GM18951 (cell line): ENCODE data around the gene CCM2L.

Experiments used
- POLR2A ChIP-seq: IDR thresholded peaks from 4 replicates; pipeline ENCODE4 v1.6.1; 2011; ENCODE audit warnings: mild to moderate bottlenecking; ENCODE audit not compliant: insufficient read length, insufficient read depth; ENCODE audit errors: extremely low read depth
- in situ Hi-C: fragments of 300-500 bp; cut with MboI; formaldehyde crosslinking; loops from one replicate; pipeline ENCODE4 v1.12.0; 2022; ENCODE audit warnings: low sequenced_read_pairs, mixed read lengths, inconsistent platforms; ENCODE audit not compliant: unreplicated experiment

The CCM2L gene

DNA sequence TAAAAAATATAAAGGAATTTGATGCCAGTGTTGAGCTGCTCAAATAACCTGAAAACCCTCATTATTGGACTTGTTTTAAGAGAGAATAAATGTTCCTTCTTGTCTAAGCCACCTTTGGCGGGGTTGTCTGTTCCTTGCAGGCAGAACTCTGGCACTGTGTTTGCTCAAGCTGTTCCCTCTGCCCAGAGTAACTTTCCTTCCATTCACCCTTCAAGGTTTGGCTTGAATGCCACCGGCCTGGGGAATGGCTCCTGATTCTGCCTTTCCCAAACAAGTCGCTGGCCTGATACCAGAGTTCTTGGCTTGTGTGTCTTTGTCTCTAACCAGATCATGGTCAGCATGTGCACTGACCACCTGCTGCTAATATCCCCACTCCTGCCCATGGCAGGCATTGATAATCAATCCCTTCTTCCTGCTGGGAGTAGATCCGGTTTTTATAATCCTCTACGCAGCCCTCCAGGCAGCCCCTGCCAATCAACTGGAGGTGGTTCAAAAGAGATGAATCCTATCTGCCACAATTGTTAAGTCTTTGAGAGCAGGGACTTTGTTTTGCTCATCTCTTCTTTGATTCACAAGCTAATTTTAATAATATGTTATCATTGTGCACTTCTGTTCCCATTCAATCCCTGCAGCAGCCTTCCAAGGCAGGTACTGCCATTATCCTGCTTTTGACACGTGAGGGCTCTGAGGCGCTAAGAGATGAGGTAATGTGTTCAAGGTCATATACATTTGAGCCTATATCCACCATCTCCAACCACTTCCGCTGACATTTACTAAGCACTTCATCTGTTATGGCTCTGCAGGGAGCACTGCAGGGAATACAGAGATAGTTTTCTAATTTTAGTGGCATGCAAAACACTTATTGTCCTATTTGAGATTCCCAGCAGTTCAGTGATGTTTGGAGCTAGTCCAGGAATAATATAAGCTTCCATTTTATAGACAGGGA lies 3.1 kb upstream of the CCM2L start:
- in situ Hi-C loops, result no loop called here
- no peak for TF ChIP-seq POLR2A

DNA sequence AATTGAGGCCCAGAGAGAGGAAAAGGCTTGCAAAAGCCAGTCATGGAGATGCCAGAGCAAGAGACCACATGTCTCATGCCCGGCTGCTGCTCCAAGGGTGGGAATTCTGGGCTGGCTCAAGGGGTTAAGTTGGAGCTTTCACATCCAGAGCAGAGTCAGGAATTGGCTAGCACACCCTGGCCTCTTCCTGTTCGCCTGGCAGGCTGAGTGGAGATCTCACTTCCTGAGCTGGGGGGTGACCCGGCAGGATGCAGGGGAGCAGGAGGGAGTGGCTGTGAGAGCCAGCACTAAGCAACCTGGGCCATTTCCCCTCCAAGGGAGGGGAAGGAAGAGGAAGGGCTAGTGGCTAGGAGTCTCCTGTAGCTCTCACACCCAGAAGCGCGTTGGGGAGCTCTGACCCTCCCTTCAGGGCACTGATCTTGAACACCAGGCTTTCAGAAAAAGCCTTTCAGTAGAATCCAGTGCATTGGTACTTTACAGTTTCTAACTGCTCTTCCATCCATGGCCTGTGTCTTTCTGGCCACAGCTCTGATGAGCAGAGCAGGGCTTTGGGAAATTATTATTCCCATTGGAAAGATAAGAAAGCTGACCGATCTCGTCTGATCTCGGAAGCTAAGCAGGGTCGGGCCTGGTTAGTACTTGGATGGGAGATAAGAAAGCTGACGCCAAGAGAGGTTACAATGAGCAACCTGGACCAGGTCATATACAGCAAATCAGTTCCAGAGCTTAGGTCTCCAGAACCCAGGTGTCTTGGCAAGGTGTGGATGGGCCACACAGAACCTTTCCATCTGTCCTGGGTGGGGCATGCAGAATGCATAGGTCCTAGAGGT lies 2.2 kb upstream of the CCM2L start:
- no peak for TF ChIP-seq POLR2A
- in situ Hi-C loops, result no loop called here

DNA sequence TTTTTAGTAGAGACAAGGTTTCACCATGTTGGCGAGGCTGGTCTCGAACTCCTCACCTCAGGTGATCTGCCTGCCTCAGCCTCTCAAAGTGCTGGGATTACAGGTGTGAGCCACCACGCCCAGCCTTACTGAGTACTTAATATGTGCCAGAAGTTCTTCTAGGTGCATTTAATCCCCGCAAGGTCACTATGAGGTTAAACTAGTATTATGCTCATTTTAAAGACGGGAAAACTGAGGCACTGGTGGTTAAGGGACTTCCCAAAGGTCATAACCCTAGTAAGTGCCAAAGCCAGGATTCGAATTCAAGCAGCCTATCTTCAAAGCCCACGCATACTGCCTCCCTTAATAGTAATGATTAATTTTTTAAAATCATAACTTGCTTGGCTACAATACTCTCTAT lies 674 bp upstream of the CCM2L start:
- in situ Hi-C loops, result no loop called here
- no peak for TF ChIP-seq POLR2A

DNA sequence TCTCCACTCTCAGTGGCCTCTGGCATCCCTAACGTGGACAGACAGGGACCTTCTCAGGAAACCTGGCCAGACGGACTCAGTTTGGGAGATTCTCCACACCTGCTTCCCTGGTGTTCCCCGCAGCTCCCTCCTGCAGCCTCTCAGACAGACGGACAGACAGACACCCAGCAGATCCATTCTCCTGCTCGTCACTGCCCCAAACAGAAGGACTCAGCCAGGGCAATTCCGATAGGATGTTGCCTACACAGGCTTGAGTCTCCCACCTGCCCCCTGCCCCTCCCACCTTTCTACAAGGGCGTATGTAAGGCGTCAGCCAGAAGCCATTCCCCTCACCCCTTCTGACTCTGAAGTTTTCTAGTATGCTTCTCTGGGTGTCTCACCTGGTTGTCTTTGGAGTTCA lies 428 bp downstream of the CCM2L start:
- in situ Hi-C loops, result no loop called here
- no peak for TF ChIP-seq POLR2A

DNA sequence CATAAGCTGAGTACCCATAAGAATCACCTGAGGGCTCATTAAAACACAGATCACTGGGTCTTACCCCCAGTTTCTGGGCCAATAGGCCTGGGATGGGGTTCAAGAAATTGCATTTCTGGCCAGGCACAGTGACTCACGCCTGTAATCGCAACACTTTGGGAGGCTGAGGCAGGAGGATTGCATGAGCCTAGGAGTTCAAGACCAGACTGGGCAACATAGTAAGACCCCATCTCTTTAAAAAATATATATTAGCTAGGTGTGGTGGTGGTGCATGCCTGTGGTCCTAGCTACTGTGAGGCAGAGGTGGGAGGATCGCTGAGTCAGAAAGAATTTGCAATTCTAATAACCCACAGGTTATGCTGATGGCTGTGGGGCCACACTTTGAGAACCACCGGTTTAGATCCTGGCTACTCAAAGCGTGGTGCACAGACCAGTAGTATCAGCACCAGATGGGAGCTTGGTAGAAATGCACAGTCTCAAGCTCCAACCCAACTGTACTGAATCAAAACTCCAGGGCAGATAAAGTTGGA lies 2.0 kb downstream of the CCM2L start:
- TF ChIP-seq POLR2A, result no peak

DNA sequence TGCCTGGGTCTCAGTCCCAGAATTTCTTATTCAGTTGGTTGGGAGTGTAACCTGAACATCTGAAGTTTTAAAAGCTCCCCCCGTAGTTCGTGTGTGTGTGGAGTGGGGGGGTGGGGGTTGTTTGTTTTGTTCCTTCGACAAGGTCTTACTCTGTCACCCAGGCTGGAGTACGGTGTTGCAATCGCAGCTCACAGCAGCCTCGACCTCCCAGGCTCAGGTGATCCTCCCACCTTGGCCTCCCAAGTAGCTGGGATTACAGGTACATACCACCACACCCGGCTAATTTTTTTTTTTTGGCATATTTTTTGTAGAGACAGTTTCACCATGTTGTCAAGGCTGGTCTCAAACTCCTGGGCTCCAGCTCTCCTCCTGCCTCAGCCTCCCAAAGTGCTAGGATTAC lies 3.1 kb downstream of the CCM2L start:
- TF ChIP-seq POLR2A, result no peak
- in situ Hi-C loops, result no loop called here

More for the DNA sequence above, 2.0 kb downstream of the CCM2L start:
- in situ Hi-C loops, result no loop called here

DNA sequence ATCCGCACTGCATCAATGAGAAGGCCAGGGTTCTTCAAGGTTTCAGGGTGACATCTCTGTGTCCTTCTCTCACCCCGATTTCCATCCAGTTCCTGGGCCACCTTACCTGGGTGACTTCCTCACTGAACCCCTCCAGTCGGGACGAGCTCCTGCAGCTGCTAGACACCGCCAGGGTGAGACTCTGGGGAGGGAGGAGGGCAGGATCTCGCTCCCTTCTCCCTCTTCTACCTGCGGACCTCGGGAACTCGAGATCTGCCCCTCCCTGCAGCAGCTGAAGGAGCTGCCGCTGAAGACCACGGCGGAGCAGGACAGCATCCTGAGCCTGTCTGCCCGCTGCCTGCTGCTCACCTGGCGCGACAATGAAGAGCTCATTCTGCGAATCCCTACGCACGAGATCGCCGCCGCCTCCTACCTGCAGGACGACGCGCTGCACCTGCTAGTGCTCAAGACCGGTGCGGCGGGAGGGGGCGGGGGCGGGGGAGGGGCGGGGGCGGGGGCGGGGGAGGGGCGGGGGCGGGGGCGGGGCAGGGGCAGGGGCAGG lies 7.5 kb downstream of the CCM2L start:
- in situ Hi-C loops, result no loop called here
- no peak for TF ChIP-seq POLR2A

DNA sequence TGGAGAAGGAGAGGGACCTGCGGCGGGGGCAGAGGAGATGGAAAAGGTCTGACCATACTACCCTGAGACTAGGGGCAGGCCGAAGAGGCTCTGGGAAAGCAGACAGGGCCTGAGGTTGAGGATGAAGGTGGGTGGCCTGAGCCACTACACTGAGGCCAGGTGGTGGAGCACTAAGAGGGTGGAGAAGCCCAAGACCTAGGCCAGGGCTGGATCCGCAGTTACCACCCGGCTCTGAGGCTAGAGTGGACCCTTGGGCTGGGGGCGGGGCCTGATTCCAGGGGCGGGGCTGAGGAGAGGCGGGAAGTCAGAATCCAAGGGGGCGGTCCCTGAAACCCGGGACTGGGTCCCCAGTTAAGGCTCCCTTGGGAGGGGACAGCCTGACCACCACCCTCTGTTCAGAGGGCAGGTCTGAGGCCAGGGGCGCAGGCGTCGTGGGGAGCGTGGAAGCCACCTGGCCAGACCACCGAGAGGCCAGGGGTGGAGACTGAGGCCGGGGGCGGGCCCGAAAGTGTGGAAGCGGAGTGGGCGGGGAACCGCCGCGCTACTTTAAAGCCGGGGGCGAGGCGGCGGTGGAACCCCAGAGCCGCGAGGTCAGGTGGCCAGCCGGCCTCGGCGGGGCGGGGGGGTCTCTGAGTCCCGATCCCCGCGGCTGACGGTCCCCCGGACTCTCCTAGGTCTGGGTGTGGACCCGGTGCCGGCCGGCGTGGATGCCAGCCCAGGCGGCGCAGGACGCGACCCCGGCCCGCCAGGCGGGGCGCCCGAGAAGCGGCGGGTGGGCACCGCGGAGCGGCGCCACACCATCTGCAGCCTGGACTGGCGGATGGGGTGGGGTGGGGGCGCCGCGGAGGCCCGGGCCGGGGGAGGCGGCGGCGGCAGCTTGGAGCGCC lies 8.3 kb downstream of the CCM2L start:
- no peak for TF ChIP-seq POLR2A
- in situ Hi-C loops, result no loop called here

DNA sequence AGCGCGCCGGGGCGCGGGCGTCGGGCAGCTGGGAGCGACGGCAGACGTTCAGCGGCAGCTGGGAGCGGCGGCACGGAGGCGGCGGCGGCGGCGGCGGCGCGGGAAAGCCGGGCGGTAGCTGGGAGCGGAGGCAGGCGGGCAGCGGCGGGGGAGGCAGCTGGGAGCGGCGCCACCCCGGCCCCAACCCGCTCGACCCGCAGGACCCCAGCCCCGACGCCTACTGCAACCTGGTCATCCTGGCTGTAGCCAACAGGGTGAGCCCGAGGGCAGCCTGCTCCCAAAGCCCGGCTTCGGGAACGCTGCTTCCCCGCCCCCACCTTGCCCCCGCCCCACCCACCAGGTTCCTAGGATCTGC lies 8.9 kb downstream of the CCM2L start:
- in situ Hi-C loops, result no loop called here
- TF ChIP-seq POLR2A, result no peak

DNA sequence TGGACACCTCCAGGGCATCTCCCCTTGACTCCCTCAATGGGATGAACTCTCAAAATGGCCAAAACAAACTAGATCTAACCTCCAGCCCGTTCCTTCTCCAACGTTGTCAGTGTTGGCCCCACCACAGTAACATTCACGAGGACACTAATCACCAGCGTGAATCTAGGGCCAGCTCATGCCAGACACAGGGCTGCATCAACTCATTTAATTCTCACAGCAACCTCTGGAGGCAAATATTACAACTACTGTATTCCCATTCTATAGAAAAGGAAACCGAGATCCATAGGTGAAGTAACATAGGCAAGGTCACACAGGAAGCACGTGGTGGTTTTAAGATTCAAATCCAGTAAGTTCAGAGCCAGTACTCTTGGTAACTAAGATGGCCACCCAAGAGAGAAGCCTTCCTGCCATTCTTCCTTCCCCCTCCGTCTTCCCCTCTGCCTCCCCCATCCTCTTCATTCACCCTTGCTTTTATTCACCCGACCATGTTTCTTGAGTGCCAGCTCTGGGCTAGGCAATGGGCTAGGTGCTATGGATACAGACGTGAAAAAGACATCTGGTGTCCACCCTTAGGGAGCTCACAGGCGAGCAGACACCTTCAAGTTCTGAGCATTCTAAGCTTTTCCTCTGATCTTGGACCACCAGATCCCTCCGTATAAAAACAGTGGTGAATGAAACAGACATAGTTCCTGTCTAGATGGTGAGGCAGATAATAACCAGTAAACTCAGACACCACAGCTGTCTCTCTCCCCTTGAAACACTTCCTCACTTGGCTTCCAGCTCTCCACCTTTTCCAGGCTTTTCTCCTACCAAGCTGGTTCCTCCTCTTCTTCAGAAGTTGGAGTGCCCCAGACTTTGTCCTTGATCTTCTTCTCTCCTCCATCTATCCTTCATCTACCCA lies 9.6 kb downstream of the CCM2L start:
- no peak for TF ChIP-seq POLR2A
- in situ Hi-C loops, result loop anchor here (10.0 kb wide), 1 partner anchor 165 kb away; no protein-coding TSS in a partner anchor

DNA sequence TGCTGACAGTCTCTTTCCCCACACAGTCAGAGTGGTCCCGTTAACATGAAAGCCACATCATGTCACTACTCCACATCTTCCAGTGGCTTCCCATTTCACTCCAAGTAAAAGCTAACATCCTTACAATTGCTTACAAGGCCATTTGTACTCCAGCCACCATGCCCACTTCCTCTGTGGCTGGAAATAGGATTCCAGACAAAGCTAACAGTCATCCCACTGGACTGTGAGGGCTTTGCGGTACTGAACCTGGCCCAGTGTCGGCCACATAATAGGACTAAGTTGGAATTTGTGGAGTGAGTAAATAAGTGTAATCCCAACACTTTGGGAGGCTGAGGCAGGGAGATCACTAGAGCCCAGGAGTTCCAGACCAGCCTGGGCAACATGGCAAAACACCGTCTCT lies 10.9 kb downstream of the CCM2L start:
- TF ChIP-seq POLR2A, result no peak
- in situ Hi-C loops, result loop anchor here (10.0 kb wide), 1 partner anchor 166 kb away; no protein-coding TSS in a partner anchor

DNA sequence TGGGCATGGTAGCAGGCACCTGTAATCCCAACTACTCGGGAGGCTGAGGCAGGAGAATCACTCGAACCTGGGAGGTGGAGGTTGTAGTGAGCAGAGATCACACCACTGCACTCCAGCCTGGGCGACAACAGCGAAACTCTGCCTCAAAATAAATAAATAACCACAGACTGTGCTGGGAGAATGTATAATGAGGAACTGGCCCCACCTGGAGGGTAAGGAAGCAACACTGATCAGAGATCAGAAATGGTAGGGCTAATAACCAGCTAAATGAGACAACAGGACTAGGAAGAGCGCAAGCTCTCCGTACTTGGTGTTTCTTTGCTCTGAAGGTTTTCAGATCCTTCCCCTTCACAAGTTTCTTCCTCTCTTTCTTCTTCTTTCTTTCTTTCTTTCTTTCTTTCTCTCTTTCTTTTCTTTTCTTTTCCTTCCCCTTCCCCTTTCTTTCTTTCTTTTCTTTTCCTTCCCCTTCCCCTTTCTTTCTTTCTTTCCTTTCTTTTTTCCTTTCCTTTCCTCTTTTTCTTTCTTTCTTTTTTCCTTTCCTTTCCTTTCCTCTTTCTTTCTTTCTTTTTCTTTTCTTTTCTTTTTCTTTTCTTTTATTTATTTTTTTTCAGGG lies 14.6 kb downstream of the CCM2L start:
- no peak for TF ChIP-seq POLR2A
- in situ Hi-C loops, result loop anchor here (10.0 kb wide), 1 partner anchor 170 kb away; no protein-coding TSS in a partner anchor
